ENCODE results near the gene MAOA. TPM values are rescaled to one million over a fixed set of nuclear protein-coding genes. Genes with fewer than 3 reads are reported as not detected.

Gene MAOA
- total RNA-seq, 1 donor from 2014 or later: 102 TPM

- ATAC-seq (no peak), DNase-seq (ENCODE audit: missing footprints) (no peak)
- intact Hi-C loops (cut with DNase I): no loop called here
Measured at GRCh38 chrX:43735957-43736356, 79.9 kb downstream of the MAOA start.

GRCh38 chrX:43741843-43742573 is 85.9 kb downstream of the MAOA start:
- ATAC-seq (peak; percentile 92), DNase-seq (ENCODE audit: missing footprints) (no peak)
- intact Hi-C loops (cut with DNase I): loop anchor here (2.0 to 5.0 kb wide), 2 partner anchors 35 to 87 kb away; no protein-coding TSS in a partner anchor

GRCh38 chrX:43743100-43743822 is 87.2 kb downstream of the MAOA start:
- intact Hi-C loops (cut with DNase I): loop anchor here (2.0 to 5.0 kb wide), 2 partner anchors 36 to 88 kb away; no protein-coding TSS in a partner anchor
- no peak for DNase-seq (ENCODE audit: missing footprints)
- no peak for ATAC-seq

- ATAC-seq: no peak
- DNase-seq (ENCODE audit: missing footprints): no peak
- intact Hi-C loops (cut with DNase I): loop anchor here (5.0 kb wide), 1 partner anchor 37 kb away; no protein-coding TSS in a partner anchor
Measured at GRCh38 chrX:43744284-43744683, 88.2 kb downstream of the MAOA start.

GRCh38 chrX:43745938-43746721 is 90.0 kb downstream of the MAOA start:
- intact Hi-C loops (cut with DNase I): no loop called here
- no peak for ATAC-seq
- no peak for DNase-seq (ENCODE audit: missing footprints)

GRCh38 chrX:43747476-43747875 is 91.4 kb downstream of the MAOA start:
- ATAC-seq (no peak), DNase-seq (ENCODE audit: missing footprints) (no peak)
- intact Hi-C loops (cut with DNase I): no loop called here

GRCh38 chrX:43750248-43750676 is 94.2 kb downstream of the MAOA start:
- intact Hi-C loops (cut with DNase I): loop anchor here (1.0 kb wide), 1 partner anchor 191 kb away; no protein-coding TSS in a partner anchor
- DNase-seq (ENCODE audit: missing footprints) (no peak), ATAC-seq (peak; percentile 86)

GRCh38 chrX:43753637-43754036 is 97.5 kb downstream of the MAOA start:
- no peak for ATAC-seq
- DNase-seq (ENCODE audit: missing footprints): no peak
- intact Hi-C loops (cut with DNase I): no loop called here

DNA sequence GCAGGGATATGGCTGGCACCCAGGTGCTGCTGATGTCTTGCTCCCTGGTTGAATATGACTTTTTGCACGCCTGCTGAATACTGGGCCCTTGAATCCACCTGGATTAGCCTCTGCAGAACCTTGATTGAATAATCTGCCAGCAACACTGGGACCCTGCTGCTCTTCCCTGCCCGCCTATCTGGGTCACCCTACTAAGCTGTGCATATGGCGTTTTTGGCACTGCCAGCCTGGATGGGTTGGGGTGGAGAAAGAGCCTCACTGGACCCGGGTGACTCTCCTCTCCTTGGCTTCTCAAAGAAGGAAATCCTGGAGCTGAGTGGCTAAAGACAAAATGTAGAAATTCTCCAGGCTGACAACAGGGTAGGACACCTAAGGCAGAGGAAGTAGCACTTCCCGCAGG is 100.0 kb downstream of the MAOA start:
- ATAC-seq: no peak
- intact Hi-C loops (cut with DNase I): no loop called here
- DNase-seq (ENCODE audit: missing footprints): no peak

DNA sequence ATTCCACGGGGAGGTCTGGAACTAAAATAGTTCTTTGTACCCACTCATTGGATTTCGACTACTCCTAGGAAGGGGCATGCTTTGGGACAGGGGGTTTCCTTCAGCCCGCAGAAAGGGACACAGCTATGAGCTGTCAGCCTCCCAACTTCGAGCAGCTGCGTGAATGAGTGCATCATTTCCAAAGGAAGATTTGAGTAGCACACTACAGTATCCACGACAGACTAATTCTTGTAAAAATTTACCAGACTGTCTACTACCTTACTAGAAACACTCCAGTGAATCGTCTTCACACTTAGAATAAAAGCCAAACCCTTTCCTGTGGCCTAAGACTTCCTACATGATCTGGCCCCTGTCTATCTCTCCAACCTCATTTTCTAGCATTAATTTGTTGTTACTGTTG is 101.9 kb downstream of the MAOA start:
- DNase-seq (ENCODE audit: missing footprints) (no peak), ATAC-seq (no peak)
- intact Hi-C loops (cut with DNase I): no loop called here

- ATAC-seq: no peak
- intact Hi-C loops (cut with DNase I): no loop called here
- no peak for DNase-seq (ENCODE audit: missing footprints)
Measured at GRCh38 chrX:43785930-43786591, 130.0 kb downstream of the MAOA start.

Other genes starting within 250 kb of the MAOA start
- 126 TPM for gene MAOB, start 226.2 kb downstream of the MAOA start, total RNA-seq